Measurements from ENCODE around the gene TNIK. TPM values are rescaled to one million over a fixed set of nuclear protein-coding genes. Genes with fewer than 3 reads are reported as not detected.

TNIK gene
- total and polyA plus RNA-seq, 2 of the 13 experiments (the other 11 are each of a cell fraction or from before 2014, with no cell fraction given) = 0.15 to 0.22 TPM

GRCh38 chr3:171487382-171487781, 27.2 kb upstream of the TNIK start (continued):
- TF ChIP-seq ARID5B (CRISPR knock-in tag; IDR thresholded peaks at IDR 0.05) (no peak), RXRA (CRISPR knock-in tag; IDR thresholded peaks at IDR 0.05) (no peak), GATAD2A (CRISPR knock-in tag; IDR thresholded peaks at IDR 0.05) (no peak)

DNA sequence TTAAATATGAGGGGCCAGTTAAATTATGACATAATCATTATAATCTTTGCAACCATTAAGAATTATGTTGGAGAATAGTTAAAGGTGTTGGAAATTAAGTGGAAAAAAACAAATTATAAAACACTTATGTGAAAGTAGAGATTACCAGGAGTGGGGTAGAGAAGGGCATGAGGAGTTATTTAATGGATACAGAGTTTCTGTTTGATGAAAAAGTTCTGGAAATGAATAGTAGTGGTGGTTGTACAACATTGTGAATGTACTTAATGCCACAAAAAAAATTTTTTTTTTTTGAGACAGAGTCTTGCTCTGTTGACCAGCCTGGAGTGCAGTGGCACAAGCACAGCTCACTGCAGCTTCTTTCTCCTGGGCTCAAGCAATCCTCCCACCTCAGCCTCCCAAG, 25.1 kb upstream of the TNIK start:
- FAIRE-seq (no peak), DNase-seq (ENCODE audit: low spot score) (no peak)

More for the DNA sequence above, 25.1 kb upstream of the TNIK start:
- H3K4me2 ChIP-seq (ENCODE audit: low read depth, low read length) = no peak overlapping the region
- no peaks in the 10 kb centered on the region for H3K36me3 ChIP-seq (replicated peaks in 1 of 2; ENCODE audit: control insufficient read depth in 1 of 2, insufficient read depth in 2 of 2, low read length in 2 of 2)
- ATAC-seq = no peak
- H3K27me3 ChIP-seq (ENCODE audit: control insufficient read depth in 1 of 2, insufficient read depth in 2 of 2, low read length in 2 of 2) = peaks cover 0 to 7% of the 10 kb centered on the region in 2 experiments; a peak in 1 of 5 replicates
- ChIA-PET POLR2A (no interaction called here), CTCF (ENCODE audit: low intra/inter-chr PET ratio, low total read pairs) (no interaction called here)
- intact Hi-C loops (cut with micrococcal nuclease; ENCODE audit: unreplicated experiment) = no loop called here
- H3K27ac ChIP-seq (ENCODE audit: extremely low read length, insufficient read depth, low read length) = no peak overlapping the region
- no peak overlapping the region for H3K9ac ChIP-seq (ENCODE audit: insufficient read depth, low read depth, low read length)
- no peaks in the 10 kb centered on the region for H3K4me1 ChIP-seq (ENCODE audit: insufficient read depth, low read length)
- no peaks in the 10 kb centered on the region for H3K9me3 ChIP-seq (ENCODE audit: low read length)
- no peaks in the 10 kb centered on the region for H4K20me1 ChIP-seq (ENCODE audit: insufficient read depth, low read length)
- no peak overlapping the region for H3K4me3 ChIP-seq (replicated peaks in 1 of 3; ENCODE audit: insufficient read depth in 1 of 3, low read depth in 2 of 3, low read length in 3 of 3)
- in situ Hi-C loops (cut with HindIII; ENCODE audit: extremely low pct_ligation_motif_present, low pct_unique_long_range_greater_than_20kb) = no loop called here
- no peak overlapping the region for H2AFZ ChIP-seq (ENCODE audit: low read length)
- BruUV-seq (replicated peaks) = no TSS peak
- TF ChIP-seq RELA (CRISPR knock-in tag; IDR thresholded peaks at IDR 0.05) (no peak), RAD21 (CRISPR knock-in tag; IDR thresholded peaks at IDR 0.05) (no peak), NBN (conservative IDR thresholded peaks at IDR 0.05) (no peak), ATF7 (IDR thresholded peaks at IDR 0.05) (peak; percentile 68), ATF7 (CRISPR knock-in tag; IDR thresholded peaks at IDR 0.05) (no peak), ZFP1 (CRISPR knock-in tag; IDR thresholded peaks at IDR 0.05) (no peak), HES4 (CRISPR knock-in tag; IDR thresholded peaks at IDR 0.05; ENCODE audit: borderline replicate concordance) (no peak)
- no peaks in the 10 kb centered on the region for H3K79me2 ChIP-seq (ENCODE audit: insufficient read depth, low read length)

All from HepG2 (cell line).